HG03575 (cell line): ENCODE data around the gene MOB4.
"Not testable (repeated sequence)": the region's sequence is repeated elsewhere in the genome, so short reads cannot be mapped to it uniquely, and the experiment has no call there.

Experiments used
- ATAC-seq: cut with Tn5 transposase; IDR thresholded peaks from one replicate; pipeline ENCODE4 v1.9.1; 2021; ENCODE audit not compliant: unreplicated experiment, insufficient number of reproducible peaks, low FRiP score; ENCODE audit errors: extremely low read depth

MOB4 gene

GRCh38 chr2:197576631-197577030 lies 60.8 kb downstream of the MOB4 start:
- no peak for ATAC-seq

DNA sequence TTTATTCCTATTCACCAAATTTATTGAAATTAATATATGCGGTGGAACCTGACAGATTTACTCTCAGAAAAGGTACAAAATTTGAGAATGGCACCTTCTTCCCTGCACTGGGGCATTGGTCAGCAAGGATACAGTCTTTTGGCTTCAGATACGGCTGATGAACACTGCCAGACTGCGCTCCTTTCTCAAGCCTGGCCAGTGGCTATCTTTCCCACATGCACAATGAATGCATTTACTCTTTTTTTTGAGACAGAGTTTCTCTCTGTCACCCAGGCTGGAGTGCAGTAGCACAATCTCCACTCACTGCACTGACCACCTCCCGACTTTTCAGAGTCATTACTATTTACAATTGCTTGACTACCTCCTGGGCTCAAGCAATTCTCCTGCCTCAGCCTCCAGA lies 61.6 kb downstream of the MOB4 start:
- no peak for ATAC-seq

DNA sequence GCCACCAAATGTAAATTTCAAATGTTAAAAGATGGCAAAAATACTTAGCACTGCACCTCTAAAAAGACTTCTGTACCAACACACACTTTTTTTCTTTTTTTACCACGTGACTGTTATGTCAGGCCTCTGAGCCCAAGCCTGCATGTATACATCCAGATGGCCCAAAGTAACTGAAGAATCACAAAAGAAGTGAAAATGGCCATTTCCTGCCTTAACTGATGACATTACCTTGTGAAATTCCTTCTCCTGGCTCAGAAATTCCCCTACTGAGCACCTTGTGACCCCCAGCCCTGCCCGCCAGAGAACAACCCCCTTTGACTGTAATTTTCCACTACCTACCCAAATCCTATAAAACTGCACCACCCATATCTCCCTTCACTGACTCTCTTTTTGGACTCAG lies 62.4 kb downstream of the MOB4 start:
- not testable (repeated sequence) for ATAC-seq

DNA sequence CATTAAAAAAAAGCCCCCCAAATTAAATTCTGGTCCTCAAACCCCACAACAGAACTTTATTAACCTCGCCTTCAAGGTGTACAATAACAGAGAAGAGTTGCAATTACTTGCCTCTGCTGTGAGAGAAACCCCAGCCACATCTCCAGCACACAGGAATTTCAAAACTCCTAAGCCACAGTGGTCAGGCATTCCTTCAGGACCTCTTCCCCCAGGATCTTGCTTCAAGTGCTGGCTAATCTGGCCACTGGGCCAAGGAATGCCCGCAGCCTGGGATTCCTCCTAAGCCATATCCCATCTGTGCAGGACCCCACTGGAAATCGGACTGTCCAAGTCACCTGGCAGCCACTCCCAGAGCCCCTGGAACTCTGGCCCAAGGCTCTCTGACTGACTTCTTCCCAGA lies 64.3 kb downstream of the MOB4 start:
- ATAC-seq = not testable (repeated sequence)

GRCh38 chr2:197587255-197587654 lies 71.4 kb downstream of the MOB4 start:
- not testable (repeated sequence) for ATAC-seq

DNA sequence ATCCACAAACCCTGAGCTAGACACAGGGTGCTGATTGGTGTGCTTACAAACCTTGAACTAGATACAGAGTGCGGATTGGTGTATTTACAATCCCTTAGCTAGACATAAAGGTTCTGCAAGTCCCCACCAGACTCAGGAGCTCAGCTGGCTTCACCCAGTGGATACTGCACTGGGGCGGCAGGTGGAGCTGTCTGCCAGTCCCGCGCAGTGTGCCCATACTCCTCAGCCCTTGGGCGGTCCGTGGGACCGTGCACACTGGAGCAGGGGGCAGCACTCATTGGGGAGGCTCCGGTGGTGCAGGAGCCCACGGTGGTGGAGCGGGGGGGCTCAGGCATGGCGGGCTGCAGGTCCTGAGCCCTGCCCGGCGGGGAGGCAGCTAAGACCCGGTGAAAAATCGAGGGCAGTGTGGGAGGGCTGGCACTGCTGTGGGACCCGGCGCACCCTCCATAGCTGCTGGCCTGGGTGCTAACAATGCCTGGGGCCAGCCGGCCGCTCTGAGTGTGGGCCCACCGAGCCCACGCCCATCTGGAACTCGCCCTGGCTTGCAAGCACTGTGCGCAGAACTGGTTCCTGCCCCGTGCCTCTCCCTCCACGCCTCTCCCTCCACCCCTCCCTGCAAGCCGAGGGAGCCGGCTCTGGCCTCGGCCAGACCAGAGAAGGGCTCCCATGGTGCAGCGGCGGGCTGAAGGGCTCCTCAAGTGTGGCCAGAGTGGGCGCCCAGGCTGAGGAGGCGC lies 75.6 kb downstream of the MOB4 start:
- ATAC-seq = no peak

DNA sequence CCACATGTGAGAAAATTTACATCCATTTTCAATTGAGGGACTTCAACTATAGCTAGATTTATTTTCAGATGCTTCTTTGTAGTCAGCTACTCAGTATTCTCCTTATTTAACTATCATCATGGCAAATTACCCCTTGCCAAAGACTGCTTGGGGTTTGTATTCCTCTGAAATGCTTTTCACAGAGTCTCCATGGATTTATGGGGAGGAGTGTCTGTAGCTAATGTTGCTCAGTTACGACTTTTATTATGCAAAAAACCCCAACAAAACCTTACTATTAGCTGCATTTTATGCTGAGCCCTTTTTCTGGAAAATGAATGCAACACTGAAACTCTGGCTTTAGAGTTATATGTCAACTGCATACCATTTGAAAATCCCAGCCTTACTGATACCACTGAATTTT lies 80.9 kb downstream of the MOB4 start:
- ATAC-seq = no peak

DNA sequence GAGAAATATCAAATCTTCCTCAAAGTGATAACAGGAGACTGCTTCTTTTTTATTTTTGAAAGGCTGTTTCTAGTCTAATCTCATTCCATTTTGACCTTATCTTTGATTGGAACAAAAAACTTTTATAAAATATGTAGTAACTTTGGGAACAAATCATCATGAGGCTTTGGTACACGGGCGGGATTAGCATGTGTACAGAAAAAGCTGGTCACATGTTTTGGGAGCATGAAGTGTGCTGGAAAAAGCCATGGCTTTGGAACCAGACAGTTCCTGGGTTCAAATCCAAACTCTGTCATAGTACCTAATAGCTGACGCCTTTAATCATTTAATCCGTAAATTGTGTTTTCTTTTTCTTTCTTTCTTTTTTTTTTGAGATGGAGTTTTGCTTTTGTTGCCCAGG lies 81.3 kb downstream of the MOB4 start:
- ATAC-seq = no peak

DNA sequence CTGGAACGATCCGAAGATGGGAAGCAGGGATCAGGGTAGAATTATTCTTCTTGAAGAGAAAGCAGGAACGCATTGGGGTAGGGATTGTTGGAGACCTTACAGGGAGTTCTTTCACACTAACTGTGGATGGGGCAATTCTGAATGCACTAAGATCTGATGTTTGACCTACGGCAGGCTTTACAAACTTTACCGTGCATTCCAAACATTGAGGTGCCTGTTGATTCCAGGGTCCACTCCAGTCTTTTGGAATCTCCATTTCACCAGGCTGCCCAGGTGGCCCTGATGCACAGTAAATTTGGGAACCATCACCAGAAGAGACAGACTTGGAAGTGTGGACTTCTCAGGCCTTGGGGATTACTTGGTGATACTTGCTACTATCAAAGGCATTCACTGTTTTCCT lies 82.6 kb downstream of the MOB4 start:
- no peak for ATAC-seq

GRCh38 chr2:197599285-197599965 lies 83.6 kb downstream of the MOB4 start:
- no peak for ATAC-seq

DNA sequence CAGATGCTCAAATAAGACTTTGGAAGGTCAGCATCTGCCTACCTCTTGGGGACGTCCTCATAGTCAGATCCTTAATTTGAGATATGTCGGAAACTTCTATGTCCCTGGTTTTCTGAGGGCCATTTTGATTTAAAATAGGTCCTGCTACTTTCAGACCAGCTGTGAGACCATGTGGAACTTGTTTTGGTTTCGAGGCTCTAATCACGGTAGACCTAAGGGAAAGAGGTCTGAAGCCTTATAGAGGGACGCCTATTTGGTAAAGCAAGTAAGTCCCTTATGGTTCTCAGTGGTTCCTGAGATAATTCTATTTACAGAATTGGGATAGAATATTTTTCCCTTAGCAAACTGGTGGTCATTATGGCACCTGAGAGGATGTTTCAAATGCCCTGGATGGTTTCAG lies 84.4 kb downstream of the MOB4 start:
- no peak for ATAC-seq

DNA sequence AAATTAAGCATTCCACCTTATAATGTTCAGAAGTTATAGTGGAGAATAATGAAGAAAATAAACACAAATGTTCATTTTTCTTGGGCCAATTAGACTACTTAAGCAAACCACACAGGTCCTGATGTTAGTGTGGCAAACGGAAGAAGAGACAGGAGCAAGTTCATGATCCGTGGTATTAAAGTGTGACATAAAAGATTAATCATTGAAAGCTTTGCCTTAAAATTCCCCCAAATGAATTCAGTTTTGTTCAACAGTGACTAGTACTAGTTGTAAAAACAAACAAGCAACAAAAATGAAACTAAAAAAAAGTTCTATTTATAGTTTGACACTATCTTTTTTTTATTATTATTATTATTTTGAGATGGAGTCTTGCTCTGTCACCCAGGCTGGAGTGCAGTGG lies 85.9 kb downstream of the MOB4 start:
- ATAC-seq = no peak
